Hepatocyte (in vitro differentiated cells): ENCODE data around the gene ANP32D.

Experiments
- EZH2 ChIP-seq: fragments of 200-600 bp; sonication (generic); IDR thresholded peaks from 2 replicates; pipeline ENCODE4 v1.6.1; 2016; ENCODE audit warnings: antibody characterized with exemption, mild to moderate bottlenecking, borderline replicate concordance
- EZH2phosphoT487 ChIP-seq: fragments of 200-600 bp; sonication (generic); IDR thresholded peaks from one replicate; pipeline ENCODE4 v1.6.1; 2018; ENCODE audit warnings: antibody characterized with exemption, mild to moderate bottlenecking, low read depth, moderate library complexity; ENCODE audit not compliant: unreplicated experiment, severe bottlenecking
- TF ChIP-seq, protein P1 (sequence below): fragments of 200-600 bp; sonication (generic); IDR thresholded peaks from 2 replicates; pipeline ENCODE4 v1.5.1; 2016; ENCODE audit warnings: antibody characterized with exemption, mild to moderate bottlenecking; ENCODE audit not compliant: poor library complexity

DNA sequence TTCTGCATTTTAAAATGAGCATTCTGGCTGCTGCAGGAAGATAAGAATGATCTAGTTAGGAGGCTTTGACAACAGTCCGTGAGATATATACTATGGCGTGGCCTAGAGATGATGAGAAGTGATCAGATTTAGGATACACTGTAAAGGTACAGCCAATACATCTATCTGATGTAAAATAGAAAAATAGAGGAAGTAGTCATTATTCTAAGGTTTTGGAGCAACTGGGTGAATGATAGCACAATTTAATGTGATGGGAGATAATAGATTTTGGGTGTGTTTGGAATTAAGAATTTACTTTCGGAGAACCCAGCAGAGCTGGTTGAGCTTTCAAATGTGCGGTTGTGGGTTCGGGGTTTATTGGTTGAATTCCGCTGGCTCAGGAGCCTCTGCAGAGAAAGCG lies at the start of gene ANP32D:
- TF ChIP-seq, protein P1, sequence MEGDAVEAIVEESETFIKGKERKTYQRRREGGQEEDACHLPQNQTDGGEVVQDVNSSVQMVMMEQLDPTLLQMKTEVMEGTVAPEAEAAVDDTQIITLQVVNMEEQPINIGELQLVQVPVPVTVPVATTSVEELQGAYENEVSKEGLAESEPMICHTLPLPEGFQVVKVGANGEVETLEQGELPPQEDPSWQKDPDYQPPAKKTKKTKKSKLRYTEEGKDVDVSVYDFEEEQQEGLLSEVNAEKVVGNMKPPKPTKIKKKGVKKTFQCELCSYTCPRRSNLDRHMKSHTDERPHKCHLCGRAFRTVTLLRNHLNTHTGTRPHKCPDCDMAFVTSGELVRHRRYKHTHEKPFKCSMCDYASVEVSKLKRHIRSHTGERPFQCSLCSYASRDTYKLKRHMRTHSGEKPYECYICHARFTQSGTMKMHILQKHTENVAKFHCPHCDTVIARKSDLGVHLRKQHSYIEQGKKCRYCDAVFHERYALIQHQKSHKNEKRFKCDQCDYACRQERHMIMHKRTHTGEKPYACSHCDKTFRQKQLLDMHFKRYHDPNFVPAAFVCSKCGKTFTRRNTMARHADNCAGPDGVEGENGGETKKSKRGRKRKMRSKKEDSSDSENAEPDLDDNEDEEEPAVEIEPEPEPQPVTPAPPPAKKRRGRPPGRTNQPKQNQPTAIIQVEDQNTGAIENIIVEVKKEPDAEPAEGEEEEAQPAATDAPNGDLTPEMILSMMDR: no peak
- TF ChIP-seq EZH2phosphoT487 (no peak), EZH2 (no peak)
